Occipital lobe (tissue), 2 donors: ENCODE data around the gene DLD. TPM values are rescaled to one million over a fixed set of nuclear protein-coding genes. Genes with fewer than 3 reads are reported as not detected.
"Not testable (repeated sequence)": the region's sequence is repeated elsewhere in the genome, so short reads cannot be mapped to it uniquely, and the experiment has no call there.

Experiments
- DNase-seq: peaks from one replicate; lab custom pipeline; 2025; lab: John Stamatoyannopoulos, UW
- total RNA-seq: library from RNA; depleted of rRNA; stranded (reverse); fragments of >200 nt; gene quantifications from one replicate; pipeline ENCODE4 v1.2.3, GENCODE V29; 2014

The DLD gene
- total RNA-seq, 1 donor from 2014 or later, result 70.5 TPM

DNA sequence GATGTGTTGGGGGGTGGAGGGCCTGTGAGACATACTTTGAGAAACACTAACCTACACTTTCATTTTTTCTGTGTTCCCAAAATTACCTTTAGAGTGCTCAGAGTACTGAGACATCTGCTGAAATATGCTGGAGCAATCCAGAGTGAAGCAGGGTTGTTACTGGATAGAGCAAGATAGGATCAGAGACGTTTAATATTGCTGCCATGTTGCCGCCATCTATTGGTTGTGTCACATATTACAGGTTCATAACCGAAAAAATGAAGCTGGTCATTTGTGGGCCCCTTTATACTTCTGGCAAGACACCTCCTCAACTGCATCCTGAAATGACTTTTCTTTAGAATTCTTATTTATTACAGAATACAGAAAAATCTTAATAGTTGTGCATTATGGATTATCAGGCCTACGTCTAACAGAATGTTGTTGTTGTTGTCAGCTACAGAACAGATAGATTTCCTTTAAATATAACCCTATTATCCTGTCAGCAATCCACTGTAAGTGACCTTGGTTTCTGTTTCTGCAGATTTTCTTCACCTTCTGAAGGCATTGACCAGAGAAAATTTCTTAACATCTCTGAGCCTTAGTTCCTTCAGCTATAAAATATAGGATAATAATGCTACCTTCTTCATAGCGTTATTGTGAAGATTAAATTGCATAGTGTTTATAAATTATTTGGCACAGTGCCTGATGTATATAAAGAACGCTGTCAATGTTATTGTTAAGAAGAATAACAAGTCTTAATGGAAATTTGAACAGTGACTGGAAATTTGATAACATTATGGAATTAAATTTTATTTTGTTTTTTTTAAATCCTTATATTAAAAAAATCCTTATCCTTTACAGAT lies 16.2 kb upstream of the DLD start:
- DNase-seq, result no peak

GRCh38 chr7:107876916-107877315 lies 14.1 kb upstream of the DLD start:
- DNase-seq, result no peak

DNA sequence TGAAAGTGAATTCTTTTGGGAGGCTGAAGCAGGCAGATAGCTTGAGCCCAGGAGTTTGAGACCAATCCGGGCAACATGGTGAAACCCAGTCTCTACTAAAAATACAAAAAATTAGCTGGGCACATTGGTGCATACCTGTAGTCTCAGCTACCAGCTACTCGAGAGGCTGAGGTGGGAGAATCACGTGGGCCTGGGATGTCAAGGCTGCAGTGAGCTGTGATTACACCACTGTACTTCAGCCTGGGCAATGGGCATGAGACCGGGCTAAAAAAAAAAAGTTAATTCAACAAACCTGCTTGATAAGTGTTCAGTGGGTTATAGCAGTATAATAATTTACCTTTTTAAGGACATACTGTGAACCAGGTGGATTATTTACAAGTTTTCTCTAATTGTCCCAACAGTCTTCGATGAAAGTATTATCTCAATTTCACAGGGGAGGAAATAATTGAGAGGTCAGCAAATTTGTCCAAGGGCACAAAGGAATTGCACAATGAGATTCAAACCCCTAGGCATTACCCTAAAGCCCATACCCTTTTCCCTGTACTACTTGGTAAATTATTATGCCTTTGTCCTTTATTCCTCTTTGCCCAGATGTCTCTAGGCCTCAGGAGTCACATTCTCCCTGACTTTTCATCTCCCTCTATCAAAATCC lies 13.1 kb upstream of the DLD start:
- no peak for DNase-seq

DNA sequence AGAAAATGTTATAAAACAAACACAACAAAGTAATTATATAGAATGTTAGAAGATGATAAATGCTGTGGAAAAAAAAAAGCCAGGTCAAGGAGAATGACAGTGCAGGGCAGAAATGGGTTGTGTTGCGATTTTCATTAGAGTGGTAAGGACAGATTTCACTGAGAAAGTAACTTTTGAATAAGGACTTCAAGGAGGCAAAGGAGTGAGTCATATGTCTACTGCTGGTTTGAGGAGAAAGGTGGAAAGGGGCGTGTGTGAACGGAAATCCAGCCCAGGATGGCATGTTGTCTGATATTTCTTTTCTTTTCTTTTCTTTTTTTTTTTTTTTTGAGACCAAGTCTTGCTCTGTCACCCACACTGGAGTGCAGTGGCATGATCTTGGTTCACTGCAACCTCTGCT lies 12.3 kb upstream of the DLD start:
- no peak for DNase-seq

DNA sequence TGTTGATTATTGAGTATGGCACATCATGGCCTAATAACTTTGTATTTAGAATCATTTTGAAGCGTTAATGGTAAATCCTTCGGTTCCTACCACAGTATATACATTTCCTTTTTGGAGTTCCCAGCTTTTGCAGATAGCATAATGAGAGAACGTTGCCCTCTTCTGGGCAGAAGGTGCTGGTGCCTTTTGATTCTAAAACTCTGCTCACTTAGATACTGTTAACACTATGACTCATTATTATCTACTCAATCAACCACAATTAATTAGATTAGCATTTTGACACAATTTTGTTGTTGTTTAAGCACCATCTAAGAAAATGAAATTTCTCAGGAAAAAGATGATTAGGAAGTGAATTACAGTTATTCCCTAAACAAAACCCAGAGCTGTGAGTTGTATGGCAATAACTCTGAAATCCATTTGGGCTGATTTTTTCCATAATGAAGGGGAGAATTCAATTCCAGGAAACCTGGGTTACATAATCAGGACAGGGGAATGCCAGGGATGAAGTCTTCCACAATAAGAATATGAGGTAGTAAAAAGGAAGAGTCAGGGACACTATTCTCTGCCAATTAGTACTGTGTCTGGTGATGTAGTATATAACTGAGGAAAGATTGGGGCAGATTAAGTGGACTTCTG lies 11.5 kb upstream of the DLD start:
- no peak for DNase-seq

DNA sequence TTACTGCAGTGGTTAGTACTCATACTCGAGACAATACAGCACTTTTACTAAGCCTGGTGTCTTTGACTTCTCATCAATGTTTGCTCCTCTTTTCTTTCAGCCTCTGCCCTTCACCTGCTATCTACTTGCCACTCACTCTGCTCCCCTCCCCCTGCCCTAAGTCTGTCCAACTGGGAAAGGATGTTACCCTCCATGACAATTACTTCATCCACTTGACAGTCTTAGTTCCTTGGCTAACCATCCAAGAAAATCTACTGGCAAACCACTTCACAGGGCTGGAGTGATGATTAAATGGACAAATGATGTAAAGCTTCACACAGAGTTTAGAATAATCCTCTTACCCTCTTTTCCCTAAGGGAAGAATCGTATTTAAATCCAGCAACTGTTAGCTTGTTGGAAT lies 8.2 kb upstream of the DLD start:
- no peak for DNase-seq

DNA sequence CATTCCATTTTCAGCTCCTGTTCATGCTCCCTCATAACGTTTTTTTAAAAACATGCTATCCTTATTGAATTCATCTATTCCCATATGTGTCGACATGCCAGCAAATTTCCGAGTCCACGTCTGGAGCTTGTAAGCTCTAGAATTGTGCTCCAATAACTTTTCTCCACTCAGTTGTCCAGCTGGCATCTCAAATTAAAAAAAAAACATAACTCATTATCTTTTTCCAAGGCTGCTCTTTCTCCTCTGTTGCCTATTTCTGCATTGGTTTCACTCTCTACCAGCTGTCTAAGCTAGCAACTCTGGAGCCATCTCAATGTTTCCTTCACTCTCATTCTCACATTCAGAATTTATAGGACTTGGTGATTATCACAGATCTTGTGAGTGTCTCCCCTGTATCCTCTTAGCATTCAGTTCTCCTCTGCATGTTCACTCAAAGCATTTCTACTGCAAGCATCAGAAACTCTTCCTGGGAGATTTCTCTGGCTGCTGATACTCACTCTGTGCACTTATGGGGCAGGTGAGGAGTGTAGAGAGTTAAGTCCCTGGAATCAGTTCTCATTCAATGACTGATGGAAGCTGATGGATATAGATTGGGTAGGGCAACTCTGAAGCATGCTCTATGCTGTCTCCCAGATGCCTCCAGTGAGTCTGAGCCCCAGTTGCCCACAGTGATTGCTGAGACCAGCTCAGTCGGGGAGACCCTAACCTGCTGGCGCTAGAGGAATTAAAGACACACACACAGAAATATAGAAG lies 6.7 kb upstream of the DLD start:
- DNase-seq, result no peak

DNA sequence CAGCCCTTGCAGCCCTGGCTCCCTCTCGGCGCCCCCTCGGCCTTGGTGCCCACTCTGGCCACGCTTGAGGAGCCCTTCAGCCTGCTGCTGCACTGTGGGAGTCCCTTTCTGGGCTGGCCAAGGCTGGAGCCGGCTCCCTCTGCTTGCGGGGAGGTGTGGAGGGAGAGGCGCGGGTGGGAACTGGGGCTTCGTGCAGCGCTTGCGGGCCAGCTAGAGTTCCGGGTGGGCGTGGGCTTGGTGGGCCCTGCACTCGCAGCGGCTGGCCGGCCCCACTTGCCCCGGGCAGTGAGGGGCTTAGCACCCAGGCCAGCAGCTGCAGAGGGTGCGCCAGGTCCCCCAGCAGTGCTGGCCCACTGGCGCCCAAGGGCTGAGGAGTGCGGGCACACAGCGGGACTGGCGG lies 3.2 kb upstream of the DLD start:
- DNase-seq, result not testable (repeated sequence)

DNA sequence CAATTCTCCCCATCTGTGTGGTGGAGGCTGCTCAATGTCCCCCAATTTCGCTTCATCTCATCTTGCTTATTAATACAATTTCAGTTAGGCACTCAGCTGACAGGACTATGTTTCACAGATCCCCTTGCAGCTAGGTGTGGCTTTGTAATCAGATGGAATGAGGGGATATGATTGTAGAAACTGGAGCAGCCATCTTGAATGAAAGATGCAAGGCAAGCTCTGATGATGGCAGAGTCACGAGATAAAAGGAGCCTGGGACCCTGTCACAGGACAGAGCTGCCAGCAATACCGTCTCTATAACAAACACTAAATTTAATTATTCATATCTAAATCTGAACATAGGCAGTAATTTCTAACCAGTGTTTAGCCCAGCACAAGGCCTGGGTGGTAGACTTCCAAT lies 991 bp upstream of the DLD start:
- DNase-seq, result no peak

DNA sequence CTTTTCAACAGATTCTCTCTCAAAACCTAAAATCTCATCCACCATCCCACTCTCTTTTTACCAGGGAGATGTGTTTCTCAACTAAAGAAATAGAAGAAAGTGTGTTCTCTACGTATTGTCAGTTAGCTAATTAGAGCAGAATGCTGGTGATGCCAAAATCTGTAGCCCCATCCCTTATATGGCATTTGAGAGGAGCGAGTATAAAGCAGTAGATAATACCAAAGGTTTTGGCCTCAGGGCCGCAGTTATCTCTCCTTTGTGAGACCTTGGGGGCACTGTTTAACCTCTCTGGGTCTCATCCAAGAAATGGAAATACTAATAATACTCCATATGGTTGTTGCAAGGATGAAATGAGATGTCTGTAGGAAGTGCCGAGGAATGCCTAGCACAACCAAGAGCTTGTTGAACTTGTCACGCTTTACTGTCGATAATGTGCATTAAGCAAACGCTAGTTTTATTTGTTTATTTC lies 456 bp upstream of the DLD start:
- no peak for DNase-seq

DNA sequence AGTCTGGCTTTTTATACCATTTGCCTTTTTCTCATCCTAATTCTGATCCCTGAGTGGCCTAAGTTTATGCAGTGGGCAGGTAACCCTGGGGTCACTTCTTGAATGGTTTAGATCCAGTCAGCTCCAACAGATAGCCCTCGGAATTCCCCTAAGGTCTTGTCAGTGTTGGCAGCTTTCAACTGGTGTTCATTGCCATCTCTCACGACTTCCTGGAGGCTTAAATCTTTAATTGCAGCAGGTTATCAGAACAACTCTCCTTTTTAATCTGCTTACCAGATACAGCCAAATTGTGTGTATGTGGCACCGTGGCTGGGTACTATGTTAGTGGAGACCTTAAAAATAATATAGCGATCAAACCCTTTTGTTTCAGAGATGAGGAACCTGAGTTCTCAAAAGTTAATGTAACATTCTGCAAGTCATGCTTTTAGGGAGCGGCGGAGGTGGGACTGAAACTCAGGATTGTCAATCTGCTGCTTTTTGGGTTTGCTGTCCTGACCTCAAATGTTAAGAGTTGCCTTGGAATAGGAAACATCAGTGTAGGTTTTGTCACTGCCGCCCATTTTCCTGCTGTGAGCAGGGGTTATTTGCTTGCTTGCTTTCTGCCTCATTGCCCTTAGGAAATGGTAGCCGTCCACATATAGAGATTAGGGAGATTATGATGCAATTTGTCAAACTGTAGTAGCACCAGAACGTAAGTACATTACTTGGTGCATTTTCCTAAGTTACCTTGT lies 818 bp downstream of the DLD start:
- no peak for DNase-seq

- not testable (repeated sequence) for DNase-seq
Observed at GRCh38 chr7:107892367-107892741, 1.4 kb downstream of the DLD start.

DNA sequence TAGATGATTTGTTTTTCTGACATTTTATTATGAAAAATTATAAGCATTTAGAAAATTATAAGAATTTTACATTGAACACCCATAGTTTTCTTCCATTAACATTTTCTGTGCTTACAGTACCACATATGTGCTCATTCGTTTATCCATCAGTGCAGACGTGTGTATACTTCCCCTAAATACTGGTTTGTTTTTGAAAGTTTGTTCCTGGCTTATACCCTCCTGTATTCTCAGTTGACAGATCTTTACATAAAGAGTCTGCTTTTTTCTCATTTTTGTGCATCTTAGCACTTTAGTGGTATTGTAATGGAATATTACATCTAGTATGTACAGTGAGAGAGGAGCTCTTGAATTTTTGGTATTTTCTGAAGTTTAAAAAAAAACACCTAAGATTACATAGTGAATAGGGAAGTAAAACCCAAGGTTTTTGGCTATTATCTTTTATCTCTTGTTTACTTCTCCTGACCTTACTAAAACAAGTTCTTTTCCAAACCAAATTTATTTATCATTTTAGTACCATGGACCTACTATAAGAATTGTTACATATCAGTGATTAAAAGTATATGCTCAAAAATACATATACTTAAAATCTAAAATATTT lies 8.1 kb downstream of the DLD start:
- DNase-seq, result no peak

GRCh38 chr7:107900496-107901015 lies 9.6 kb downstream of the DLD start:
- no peak for DNase-seq

DNA sequence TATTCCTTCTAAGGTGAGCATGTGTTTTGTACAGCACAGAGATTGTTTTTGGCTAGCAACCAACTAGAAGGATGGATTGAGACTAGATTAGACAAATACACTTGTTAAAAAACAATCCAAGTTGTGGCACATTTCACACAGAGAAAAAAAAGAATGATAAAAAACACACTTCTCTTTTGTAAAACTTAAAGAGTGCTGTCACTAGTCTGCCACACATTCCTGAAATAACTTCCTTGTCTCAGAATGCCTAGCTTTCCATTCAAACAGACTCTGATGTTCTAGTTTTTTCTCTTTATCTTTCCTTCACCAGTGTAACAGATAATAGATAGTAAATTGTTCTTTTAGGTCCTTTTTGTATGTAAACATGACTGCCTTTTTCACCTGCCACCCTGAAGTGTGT lies 11.4 kb downstream of the DLD start:
- DNase-seq, result no peak

DNA sequence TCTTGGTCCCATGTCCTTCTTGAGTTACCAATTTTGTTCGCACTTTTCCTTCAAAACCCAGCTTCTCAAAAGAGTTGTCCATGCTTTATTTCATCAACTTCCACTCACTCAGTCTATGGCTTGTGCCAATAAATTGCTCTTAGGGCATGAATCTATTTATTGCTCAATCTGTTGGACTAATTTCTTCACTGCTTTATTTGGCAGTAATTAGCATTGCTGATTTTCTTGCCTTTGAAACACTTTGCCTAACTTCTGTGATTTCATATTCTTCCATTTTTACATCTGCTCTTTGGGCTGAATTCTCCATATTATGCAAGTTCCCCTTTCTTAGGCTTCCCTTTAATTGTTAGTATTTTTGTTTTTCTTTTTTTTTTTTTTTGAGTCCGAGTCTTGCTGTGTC lies 16.8 kb downstream of the DLD start:
- no peak for DNase-seq

DNA sequence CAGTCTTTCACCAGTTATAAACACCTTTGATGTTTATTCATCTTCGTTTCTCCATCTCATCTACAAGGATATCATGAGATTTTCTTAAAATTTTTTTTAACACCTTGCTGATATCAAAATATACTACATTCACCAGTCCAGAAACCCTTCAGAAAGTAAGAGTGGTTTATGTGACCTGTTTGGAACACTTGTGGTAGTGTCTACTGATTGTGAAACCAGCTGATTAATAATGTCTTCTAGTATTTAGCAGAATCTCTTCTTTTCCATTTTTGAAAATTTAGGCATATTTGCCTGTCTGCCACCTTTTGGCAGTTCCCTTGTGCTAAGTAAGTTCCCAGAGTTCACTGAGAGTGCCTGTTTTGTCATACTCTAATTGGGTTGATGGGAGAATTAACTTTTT lies 18.5 kb downstream of the DLD start:
- DNase-seq, result no peak

GRCh38 chr7:107911981-107912380 lies 21.0 kb downstream of the DLD start:
- DNase-seq, result no peak

DNA sequence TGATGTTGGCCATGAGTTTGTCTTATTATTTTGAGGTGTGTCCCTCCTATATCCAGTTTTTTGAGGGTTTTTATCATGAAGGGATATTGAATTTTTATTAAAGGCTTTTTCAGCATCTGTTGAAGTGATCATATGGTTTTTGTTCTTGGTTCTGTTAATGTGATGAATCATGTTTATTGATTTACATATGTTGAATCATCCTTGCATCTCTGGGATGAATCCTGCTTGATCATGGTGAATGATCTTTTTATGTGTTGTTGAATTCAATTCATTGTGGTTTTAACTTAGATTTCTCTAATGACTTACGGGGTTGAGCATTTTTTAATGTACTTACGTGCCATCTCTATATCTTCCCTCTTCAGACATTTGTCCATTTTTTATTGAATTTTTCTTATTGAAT lies 22.9 kb downstream of the DLD start:
- no peak for DNase-seq

GRCh38 chr7:107914831-107915230 lies 23.8 kb downstream of the DLD start:
- no peak for DNase-seq

GRCh38 chr7:107915541-107915940 lies 24.6 kb downstream of the DLD start:
- no peak for DNase-seq
